Trophoblast cell (in vitro differentiated cells and primary cell): ENCODE measurements around the gene EMILIN1.

ENCODE experiments used
- DNase-seq, 2 donors: peaks; one replicate each; pipeline ENCODE4 v3.0.0-alpha.2; 2016
- H2AFZ ChIP-seq: 2 replicates; pipeline ENCODE4 v1.6.1; 2013; ENCODE audit warnings: low read length, moderate library complexity, mild to moderate bottlenecking; ENCODE audit not compliant: insufficient read depth, poor library complexity
- H2AK5ac ChIP-seq: 2 replicates; pipeline ENCODE4 v1.6.1; 2013; ENCODE audit warnings: mild to moderate bottlenecking, low read length
- H2BK120ac ChIP-seq: 2 replicates; pipeline ENCODE4 v1.6.1; 2013; ENCODE audit warnings: low read length, mild to moderate bottlenecking, moderate library complexity; ENCODE audit not compliant: insufficient read depth, poor library complexity
- H2BK12ac ChIP-seq: 2 replicates; pipeline ENCODE4 v1.6.1; 2013; ENCODE audit warnings: mild to moderate bottlenecking, low read length, moderate library complexity
- H2BK5ac ChIP-seq: 2 replicates; pipeline ENCODE4 v1.6.1; 2013; ENCODE audit warnings: low read length, low read depth, moderate library complexity, mild to moderate bottlenecking; ENCODE audit not compliant: poor library complexity
- H3K14ac ChIP-seq: 2 replicates; pipeline ENCODE4 v1.6.1; 2013; ENCODE audit warnings: mild to moderate bottlenecking, low read length
- H3K18ac ChIP-seq: 2 replicates; pipeline ENCODE4 v1.6.1; 2013; ENCODE audit warnings: mild to moderate bottlenecking, low read length
- H3K23ac ChIP-seq: 2 replicates; pipeline ENCODE4 v1.6.1; 2013; ENCODE audit warnings: low read length
- H3K27ac ChIP-seq: 2 replicates; pipeline ENCODE4 v1.5.1; 2013; ENCODE audit warnings: low read depth, mild to moderate bottlenecking, inconsistent platforms, low read length, moderate library complexity
- H3K27me3 ChIP-seq: 2 replicates; pipeline ENCODE4 v1.6.1; 2013; ENCODE audit warnings: inconsistent platforms, mild to moderate bottlenecking, low read length, moderate library complexity; ENCODE audit not compliant: insufficient read depth
- H3K36me3 ChIP-seq, 2 experiments: 1 replicate in 1 of 2; 2 replicates in 1 of 2; pipeline ENCODE4 v1.6.1; 2013; ENCODE audit warnings: low read length in 2 of 2, mild to moderate bottlenecking in 2 of 2, moderate library complexity in 1 of 2; ENCODE audit not compliant: insufficient read depth in 2 of 2, control insufficient read depth in 1 of 2
- H3K4ac ChIP-seq: 2 replicates; pipeline ENCODE4 v1.6.1; 2013; ENCODE audit warnings: low read depth, mild to moderate bottlenecking, low read length, moderate library complexity
- H3K4me1 ChIP-seq, 2 experiments: 1 replicate in 1 of 2; 2 replicates in 1 of 2; pipeline ENCODE4 v1.6.1; 2013; ENCODE audit warnings: low read length in 2 of 2, mild to moderate bottlenecking in 2 of 2, moderate library complexity in 1 of 2; ENCODE audit not compliant: insufficient read depth in 2 of 2, control insufficient read depth in 1 of 2
- H3K4me2 ChIP-seq: 2 replicates; pipeline ENCODE4 v1.6.1; 2013; ENCODE audit warnings: inconsistent platforms, mild to moderate bottlenecking, low read length, moderate library complexity
- H3K4me3 ChIP-seq: 2 replicates; pipeline ENCODE4 v1.5.1; 2013; ENCODE audit warnings: mild to moderate bottlenecking, low read depth, low read length, inconsistent platforms
- H3K79me1 ChIP-seq: one replicate; pipeline ENCODE4 v1.6.1; 2013; ENCODE audit warnings: low read length
- H3K79me2 ChIP-seq: 2 replicates; pipeline ENCODE4 v1.6.1; 2013; ENCODE audit warnings: low read length, mild to moderate bottlenecking; ENCODE audit not compliant: control insufficient read depth, insufficient read depth, poor library complexity
- H3K9ac ChIP-seq: 2 replicates; pipeline ENCODE4 v1.6.1; 2013; ENCODE audit warnings: mild to moderate bottlenecking, low read length
- H3K9me3 ChIP-seq: 2 replicates; pipeline ENCODE4 v1.6.1; 2013; ENCODE audit warnings: low read depth, mild to moderate bottlenecking, control low read depth, inconsistent platforms, low read length; ENCODE audit not compliant: insufficient read depth
- H4K12ac ChIP-seq: 2 replicates; pipeline ENCODE4 v1.6.1; 2013; ENCODE audit warnings: low read depth, mild to moderate bottlenecking, low read length, moderate library complexity
- H4K8ac ChIP-seq: 2 replicates; pipeline ENCODE4 v1.6.1; 2013; ENCODE audit warnings: low read depth, mild to moderate bottlenecking, low read length, moderate library complexity
- H4K91ac ChIP-seq: one replicate; pipeline ENCODE4 v1.6.1; 2013; ENCODE audit warnings: low read depth, mild to moderate bottlenecking, low read length, moderate library complexity
- WGBS: extraction: QIAGEN DNeasy Blood & Tissue Kit; methylation state at CpG from one replicate; pipeline ENCODE4 v1.1.7; 2013; ENCODE audit warnings: missing lambda C conversion rate; ENCODE audit not compliant: insufficient read length, insufficient coverage; ENCODE audit errors: extremely low coverage; 5-methylcytosine and 5-hydroxymethylcytosine counted together

Gene EMILIN1

DNA sequence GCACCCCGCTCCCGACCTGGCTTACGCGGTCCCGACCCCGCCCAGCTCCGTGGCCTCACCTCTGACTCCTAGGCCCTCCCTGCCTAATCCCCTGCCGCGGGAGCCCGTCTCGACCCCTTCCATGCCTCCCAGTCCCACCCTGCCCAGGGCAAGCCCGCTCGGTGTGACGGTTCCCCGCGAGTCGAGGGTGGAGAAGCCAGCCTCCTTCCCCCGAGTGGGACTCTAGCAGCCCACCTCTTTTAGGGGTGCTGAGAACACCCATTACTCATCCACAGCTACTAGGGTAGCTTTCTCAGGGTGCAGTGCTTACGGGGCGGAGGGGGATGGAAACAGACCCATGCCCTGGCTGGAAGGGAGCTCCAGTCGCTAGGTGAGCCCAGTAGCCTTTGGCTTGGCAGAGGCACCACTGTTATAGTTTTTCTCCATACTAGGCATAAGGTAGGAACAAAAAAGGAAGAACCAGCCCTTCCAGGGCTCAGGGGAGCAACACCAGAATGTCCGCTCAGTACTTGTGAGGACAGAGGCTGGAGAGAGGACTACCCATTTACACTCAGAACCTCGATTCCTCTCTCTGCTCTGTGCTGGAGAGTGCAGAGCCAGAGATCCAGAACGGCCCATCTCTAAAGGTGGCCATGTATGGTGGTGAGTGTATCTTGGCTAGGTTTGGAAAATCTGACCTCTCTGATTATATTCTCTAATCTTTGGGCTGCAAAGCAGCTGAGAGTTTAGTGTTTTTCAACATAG, 26.3 kb upstream of the EMILIN1 start:
- peak overlapping the region; percentile 73 for H4K12ac ChIP-seq
- peak overlapping the region; percentile 44 for H2BK120ac ChIP-seq

DNA sequence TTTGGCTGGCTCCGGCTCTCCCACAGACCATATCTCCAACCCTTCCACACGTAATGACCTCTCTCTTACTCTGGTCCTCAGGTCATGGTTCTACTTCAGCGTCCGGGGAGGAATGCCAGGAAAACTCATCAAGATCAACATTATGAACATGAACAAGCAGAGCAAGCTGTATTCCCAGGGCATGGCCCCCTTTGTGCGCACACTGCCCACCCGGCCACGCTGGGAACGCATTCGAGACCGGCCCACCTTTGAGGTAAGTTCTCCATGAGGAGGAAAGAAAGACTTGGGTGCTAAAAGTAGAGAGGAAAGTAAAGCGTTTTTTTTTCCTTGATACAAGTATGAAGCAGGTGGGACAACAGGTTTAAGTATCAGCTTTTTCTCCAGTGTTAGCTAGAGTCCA, 25.1 kb upstream of the EMILIN1 start:
- H3K36me3 ChIP-seq, result peaks cover 21 to 34% of the 10 kb centered on the region in 2 experiments
- H3K14ac ChIP-seq, result no peak overlapping the region
- H3K27ac ChIP-seq, result no peak overlapping the region
- no peak overlapping the region for H2BK12ac ChIP-seq
- H2AK5ac ChIP-seq, result no peak overlapping the region
- H3K4me2 ChIP-seq, result no peak overlapping the region
- no peak overlapping the region for H3K4me3 ChIP-seq
- H4K91ac ChIP-seq, result no peak overlapping the region
- no peak for DNase-seq
- H3K79me1 ChIP-seq, result peaks cover 17% of the 10 kb centered on the region
- H2BK5ac ChIP-seq, result no peak overlapping the region
- no peak overlapping the region for H4K8ac ChIP-seq
- H2BK120ac ChIP-seq, result no peak overlapping the region
- H3K4me1 ChIP-seq, result peaks cover 9 to 17% of the 10 kb centered on the region in 2 experiments
- H2AFZ ChIP-seq, result no peak overlapping the region
- H4K12ac ChIP-seq, result no peak overlapping the region
- no peak overlapping the region for H3K23ac ChIP-seq
- no peaks in the 10 kb centered on the region for H3K9me3 ChIP-seq
- peaks cover 3% of the 10 kb centered on the region for H3K79me2 ChIP-seq
- no peak overlapping the region for H3K9ac ChIP-seq
- no peak overlapping the region for H3K4ac ChIP-seq
- no peak overlapping the region for H3K18ac ChIP-seq
- no CpG with 5 or more reads among the region's 11 CpGs for WGBS
- H3K27me3 ChIP-seq, result no peaks in the 10 kb centered on the region

More for the DNA sequence above, 26.3 kb upstream of the EMILIN1 start:
- Histone ChIP-seq H3K23ac (no peak overlapping the region), H3K9me3 (no peaks in the 10 kb centered on the region), H3K14ac (peak overlapping the region; percentile 86), H3K18ac (peak overlapping the region; percentile 77), H3K36me3 (peaks cover 18 to 28% of the 10 kb centered on the region in 2 experiments), H3K4me2 (peak overlapping the region; percentile 92), H2BK5ac (peak overlapping the region; percentile 15), H3K79me2 (peaks cover 3% of the 10 kb centered on the region), H3K4me1 (peaks cover 9 to 17% of the 10 kb centered on the region in 2 experiments), H2AK5ac (peak overlapping the region; percentile 46), H3K9ac (peak overlapping the region; percentile 94), H4K8ac (peak overlapping the region; percentile 89), H4K91ac (peak overlapping the region; percentile 77), H3K79me1 (peaks cover 17% of the 10 kb centered on the region), H3K4ac (peak overlapping the region; percentile 66), H3K27ac (no peak overlapping the region), H2BK12ac (no peak overlapping the region), H3K4me3 (peak overlapping the region; percentile 93), H2AFZ (peak overlapping the region; percentile 38), H3K27me3 (no peaks in the 10 kb centered on the region)
- no CpG with 5 or more reads among the region's 24 CpGs for WGBS
- no peak for DNase-seq

DNA sequence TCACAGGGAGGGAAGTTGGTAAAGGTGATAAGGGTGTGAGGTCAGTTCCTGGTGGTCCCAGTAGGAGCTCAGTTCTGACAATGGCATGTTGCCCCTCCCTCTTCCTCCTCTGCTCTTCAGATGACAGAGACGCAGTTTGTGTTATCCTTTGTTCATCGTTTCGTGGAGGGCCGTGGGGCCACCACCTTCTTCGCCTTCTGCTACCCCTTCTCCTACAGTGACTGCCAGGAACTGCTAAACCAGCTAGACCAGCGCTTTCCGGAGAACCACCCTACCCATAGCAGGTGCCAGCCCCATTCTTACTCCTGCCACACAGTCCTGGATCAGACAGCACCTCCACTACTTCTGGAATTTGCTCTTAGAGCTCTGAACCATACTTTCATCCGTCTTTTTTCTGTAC, 24.6 kb upstream of the EMILIN1 start:
- no peak overlapping the region for H3K4ac ChIP-seq
- peaks cover 22 to 36% of the 10 kb centered on the region in 2 experiments for H3K36me3 ChIP-seq
- no peak overlapping the region for H3K27ac ChIP-seq
- no peaks in the 10 kb centered on the region for H3K9me3 ChIP-seq
- peaks cover 17% of the 10 kb centered on the region for H3K79me1 ChIP-seq
- H2BK5ac ChIP-seq, result no peak overlapping the region
- no peak for DNase-seq
- no peak overlapping the region for H4K91ac ChIP-seq
- H2AFZ ChIP-seq, result no peak overlapping the region
- no peak overlapping the region for H3K4me2 ChIP-seq
- H3K27me3 ChIP-seq, result no peaks in the 10 kb centered on the region
- no peak overlapping the region for H3K18ac ChIP-seq
- H2BK120ac ChIP-seq, result no peak overlapping the region
- WGBS, result no CpG with 5 or more reads among the region's 8 CpGs
- H2AK5ac ChIP-seq, result no peak overlapping the region
- H3K4me1 ChIP-seq, result peaks cover 9 to 17% of the 10 kb centered on the region in 2 experiments
- peaks cover 3% of the 10 kb centered on the region for H3K79me2 ChIP-seq
- H3K4me3 ChIP-seq, result no peak overlapping the region
- H3K23ac ChIP-seq, result no peak overlapping the region
- H3K9ac ChIP-seq, result no peak overlapping the region
- no peak overlapping the region for H4K8ac ChIP-seq
- no peak overlapping the region for H3K14ac ChIP-seq
- no peak overlapping the region for H4K12ac ChIP-seq
- no peak overlapping the region for H2BK12ac ChIP-seq

DNA sequence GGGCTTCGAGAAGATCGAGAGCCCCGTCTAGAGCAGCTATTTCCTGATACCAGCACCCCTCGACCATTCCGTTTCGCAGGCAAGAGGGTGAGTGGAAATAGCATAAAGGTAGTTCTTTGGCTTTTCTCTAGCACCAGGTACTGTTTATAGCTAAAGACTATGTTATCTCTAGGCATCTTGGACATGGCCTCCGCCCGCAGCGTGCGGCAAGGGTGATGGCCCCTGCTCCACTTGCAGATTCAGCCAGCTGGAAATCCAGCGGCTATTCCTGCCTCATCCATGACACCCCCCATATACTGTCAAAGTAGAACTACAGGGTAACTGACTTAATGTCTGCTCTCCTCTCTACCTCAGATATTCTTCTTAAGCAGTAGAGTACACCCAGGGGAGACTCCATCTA, 23.7 kb upstream of the EMILIN1 start:
- Histone ChIP-seq H2BK120ac (no peak overlapping the region), H3K9ac (no peak overlapping the region), H3K4ac (no peak overlapping the region), H3K79me1 (peaks cover 16% of the 10 kb centered on the region), H3K14ac (no peak overlapping the region), H3K27ac (no peak overlapping the region), H3K23ac (no peak overlapping the region), H3K36me3 (peaks cover 28 to 44% of the 10 kb centered on the region in 2 experiments), H3K9me3 (no peaks in the 10 kb centered on the region), H4K12ac (no peak overlapping the region), H4K8ac (no peak overlapping the region), H3K4me1 (peaks cover 5 to 12% of the 10 kb centered on the region in 2 experiments), H4K91ac (no peak overlapping the region), H2AK5ac (no peak overlapping the region), H3K4me2 (no peak overlapping the region), H2BK12ac (no peak overlapping the region), H2AFZ (no peak overlapping the region), H3K4me3 (no peak overlapping the region), H3K79me2 (peaks cover 3% of the 10 kb centered on the region), H3K27me3 (no peaks in the 10 kb centered on the region), H3K18ac (no peak overlapping the region), H2BK5ac (no peak overlapping the region)
- peak in 1 of 2 donors; percentile 48 for DNase-seq
- no CpG with 5 or more reads among the region's 11 CpGs for WGBS
